Measurements from ENCODE around the gene SORCS2. TPM values are rescaled to one million over a fixed set of nuclear protein-coding genes. Genes with fewer than 3 reads are reported as not detected.

SORCS2 gene
- total RNA-seq, 1 experiment from 2014 or later, result 0.06 TPM

- ChIA-PET CTCF (no interaction called here), POLR2A (ENCODE audit: low non-redundant PET) (no interaction called here)
- no peak for DNase-seq (ENCODE audit: low spot score)
- Histone ChIP-seq H3K36me3 (ENCODE audit: insufficient read depth, low read length, poor library complexity, severe bottlenecking) (no peaks in the 10 kb centered on the region), H3K4me1 (ENCODE audit: insufficient read depth, low read length, poor library complexity, severe bottlenecking) (no peaks in the 10 kb centered on the region), H3K27me3 (replicated peaks; ENCODE audit: insufficient read depth, low read depth, low read length, poor library complexity) (peaks cover 44% of the 10 kb centered on the region), H3K9me3 (ENCODE audit: low read depth, low read length, poor library complexity, severe bottlenecking) (no peaks in the 10 kb centered on the region), H3K27ac (ENCODE audit: low read depth, low read length, poor library complexity, severe bottlenecking) (no peak overlapping the region), H3K4me3 (ENCODE audit: low read depth, low read length, poor library complexity, severe bottlenecking) (no peak overlapping the region)
- no peak for TF ChIP-seq EZH2 (IDR thresholded peaks at IDR 0.05; ENCODE audit: borderline replicate concordance, low read depth, low read length, poor library complexity, severe bottlenecking)
- TF ChIP-seq, protein P1, sequence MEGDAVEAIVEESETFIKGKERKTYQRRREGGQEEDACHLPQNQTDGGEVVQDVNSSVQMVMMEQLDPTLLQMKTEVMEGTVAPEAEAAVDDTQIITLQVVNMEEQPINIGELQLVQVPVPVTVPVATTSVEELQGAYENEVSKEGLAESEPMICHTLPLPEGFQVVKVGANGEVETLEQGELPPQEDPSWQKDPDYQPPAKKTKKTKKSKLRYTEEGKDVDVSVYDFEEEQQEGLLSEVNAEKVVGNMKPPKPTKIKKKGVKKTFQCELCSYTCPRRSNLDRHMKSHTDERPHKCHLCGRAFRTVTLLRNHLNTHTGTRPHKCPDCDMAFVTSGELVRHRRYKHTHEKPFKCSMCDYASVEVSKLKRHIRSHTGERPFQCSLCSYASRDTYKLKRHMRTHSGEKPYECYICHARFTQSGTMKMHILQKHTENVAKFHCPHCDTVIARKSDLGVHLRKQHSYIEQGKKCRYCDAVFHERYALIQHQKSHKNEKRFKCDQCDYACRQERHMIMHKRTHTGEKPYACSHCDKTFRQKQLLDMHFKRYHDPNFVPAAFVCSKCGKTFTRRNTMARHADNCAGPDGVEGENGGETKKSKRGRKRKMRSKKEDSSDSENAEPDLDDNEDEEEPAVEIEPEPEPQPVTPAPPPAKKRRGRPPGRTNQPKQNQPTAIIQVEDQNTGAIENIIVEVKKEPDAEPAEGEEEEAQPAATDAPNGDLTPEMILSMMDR (conservative IDR thresholded peaks at IDR 0.05; ENCODE audit: low read depth, low read length), result no peak
- intact Hi-C loops (cut with micrococcal nuclease; ENCODE audit: unreplicated experiment), result no loop called here
- BruUV-seq (replicated peaks), result no TSS peak
These were observed 210.7 kb downstream of the SORCS2 start for GRCh38 chr4:7403001-7403400.

DNA sequence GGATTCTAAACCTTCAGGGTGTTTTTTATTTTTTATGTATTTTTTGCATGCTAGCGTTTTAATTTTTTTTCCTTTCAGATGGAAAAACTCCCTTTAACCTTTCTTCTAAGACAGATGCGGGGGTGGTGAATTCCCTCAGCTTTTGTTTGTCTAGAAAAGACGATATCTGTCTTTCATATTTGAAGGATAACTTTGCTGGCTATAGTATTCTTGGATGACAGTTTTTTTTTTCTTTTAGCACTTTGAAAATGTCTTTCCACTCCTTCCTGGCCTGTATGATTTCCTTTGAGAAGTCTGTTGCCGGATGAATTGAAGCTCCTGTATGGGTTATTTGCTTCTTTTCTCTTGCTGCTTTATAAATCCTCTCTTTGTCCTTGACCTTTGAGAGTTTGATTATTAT, 215.8 kb downstream of the SORCS2 start:
- CTCF ChIA-PET, result no interaction called here
- Histone ChIP-seq H3K36me3 (ENCODE audit: insufficient read depth, low read length, poor library complexity, severe bottlenecking) (no peaks in the 10 kb centered on the region), H3K27me3 (replicated peaks; ENCODE audit: insufficient read depth, low read depth, low read length, poor library complexity) (peaks cover 12% of the 10 kb centered on the region), H3K9me3 (ENCODE audit: low read depth, low read length, poor library complexity, severe bottlenecking) (no peaks in the 10 kb centered on the region), H3K4me1 (ENCODE audit: insufficient read depth, low read length, poor library complexity, severe bottlenecking) (no peaks in the 10 kb centered on the region), H3K27ac (ENCODE audit: low read depth, low read length, poor library complexity, severe bottlenecking) (no peak overlapping the region), H3K4me3 (ENCODE audit: low read depth, low read length, poor library complexity, severe bottlenecking) (no peak overlapping the region)
- DNase-seq (ENCODE audit: low spot score), result no peak
- intact Hi-C loops (cut with micrococcal nuclease; ENCODE audit: unreplicated experiment), result no loop called here
- TF ChIP-seq, protein P1 (conservative IDR thresholded peaks at IDR 0.05; ENCODE audit: low read depth, low read length), result no peak
- no peak for TF ChIP-seq EZH2 (IDR thresholded peaks at IDR 0.05; ENCODE audit: borderline replicate concordance, low read depth, low read length, poor library complexity, severe bottlenecking)
- POLR2A ChIA-PET (ENCODE audit: low non-redundant PET), result no interaction called here
- BruUV-seq (replicated peaks), result no TSS peak

- CTCF ChIA-PET, result no interaction called here
- no peak for DNase-seq (ENCODE audit: low spot score)
- peaks cover 17% of the 10 kb centered on the region for H3K27me3 ChIP-seq (replicated peaks; ENCODE audit: insufficient read depth, low read depth, low read length, poor library complexity)
- no peaks in the 10 kb centered on the region for H3K4me1 ChIP-seq (ENCODE audit: insufficient read depth, low read length, poor library complexity, severe bottlenecking)
- intact Hi-C loops (cut with micrococcal nuclease; ENCODE audit: unreplicated experiment), result no loop called here
- no peak overlapping the region for H3K27ac ChIP-seq (ENCODE audit: low read depth, low read length, poor library complexity, severe bottlenecking)
- POLR2A ChIA-PET (ENCODE audit: low non-redundant PET), result no interaction called here
- no peak overlapping the region for H3K4me3 ChIP-seq (ENCODE audit: low read depth, low read length, poor library complexity, severe bottlenecking)
- TF ChIP-seq EZH2 (IDR thresholded peaks at IDR 0.05; ENCODE audit: borderline replicate concordance, low read depth, low read length, poor library complexity, severe bottlenecking), result no peak
- H3K36me3 ChIP-seq (ENCODE audit: insufficient read depth, low read length, poor library complexity, severe bottlenecking), result no peaks in the 10 kb centered on the region
- no peaks in the 10 kb centered on the region for H3K9me3 ChIP-seq (ENCODE audit: low read depth, low read length, poor library complexity, severe bottlenecking)
- BruUV-seq (replicated peaks), result no TSS peak
These were observed 218.1 kb downstream of the SORCS2 start for GRCh38 chr4:7410446-7410845.

DNA sequence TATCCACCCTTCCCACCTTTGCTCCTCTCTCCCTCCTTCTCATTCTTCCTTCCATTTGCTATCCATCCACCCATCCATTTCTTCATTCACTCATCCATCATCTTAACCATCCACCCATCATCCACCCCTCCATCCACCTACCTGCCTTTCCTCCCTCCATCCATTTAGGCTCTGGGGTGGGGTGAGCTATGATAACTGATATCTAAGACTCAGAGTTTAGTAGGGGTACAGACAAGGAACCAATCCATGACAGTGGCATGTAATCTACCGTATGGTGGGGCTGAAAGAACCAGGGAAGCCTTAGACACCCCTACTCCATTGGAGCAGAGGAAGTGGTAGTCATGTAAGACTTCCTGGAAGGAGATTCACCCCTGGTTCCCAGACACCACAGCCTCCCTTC, 219.2 kb downstream of the SORCS2 start:
- TF ChIP-seq EZH2 (IDR thresholded peaks at IDR 0.05; ENCODE audit: borderline replicate concordance, low read depth, low read length, poor library complexity, severe bottlenecking), result no peak
- TF ChIP-seq, protein P1 (conservative IDR thresholded peaks at IDR 0.05; ENCODE audit: low read depth, low read length), result no peak
- POLR2A ChIA-PET (ENCODE audit: low non-redundant PET), result no interaction called here

More for the DNA sequence above, 219.2 kb downstream of the SORCS2 start:
- no TSS peak for BruUV-seq (replicated peaks)
- no peaks in the 10 kb centered on the region for H3K9me3 ChIP-seq (ENCODE audit: low read depth, low read length, poor library complexity, severe bottlenecking)
- H3K4me1 ChIP-seq (ENCODE audit: insufficient read depth, low read length, poor library complexity, severe bottlenecking), result no peaks in the 10 kb centered on the region
- no peaks in the 10 kb centered on the region for H3K36me3 ChIP-seq (ENCODE audit: insufficient read depth, low read length, poor library complexity, severe bottlenecking)
- DNase-seq (ENCODE audit: low spot score), result no peak
- intact Hi-C loops (cut with micrococcal nuclease; ENCODE audit: unreplicated experiment), result no loop called here
- H3K27me3 ChIP-seq (replicated peaks; ENCODE audit: insufficient read depth, low read depth, low read length, poor library complexity), result peaks cover 17% of the 10 kb centered on the region
- H3K27ac ChIP-seq (ENCODE audit: low read depth, low read length, poor library complexity, severe bottlenecking), result no peak overlapping the region
- H3K4me3 ChIP-seq (ENCODE audit: low read depth, low read length, poor library complexity, severe bottlenecking), result no peak overlapping the region
- CTCF ChIA-PET, result no interaction called here

Measured in A673 (cell line).